Measurements from ENCODE around the gene TGFB2. TPM values are rescaled to one million over a fixed set of nuclear protein-coding genes. Genes with fewer than 3 reads are reported as not detected.
"Not testable (repeated sequence)": the region's sequence is repeated elsewhere in the genome, so short reads cannot be mapped to it uniquely, and the experiment has no call there.

Gene TGFB2
- 38.8 TPM for total RNA-seq (ENCODE audit: insufficient read depth, low replicate concordance)

DNA sequence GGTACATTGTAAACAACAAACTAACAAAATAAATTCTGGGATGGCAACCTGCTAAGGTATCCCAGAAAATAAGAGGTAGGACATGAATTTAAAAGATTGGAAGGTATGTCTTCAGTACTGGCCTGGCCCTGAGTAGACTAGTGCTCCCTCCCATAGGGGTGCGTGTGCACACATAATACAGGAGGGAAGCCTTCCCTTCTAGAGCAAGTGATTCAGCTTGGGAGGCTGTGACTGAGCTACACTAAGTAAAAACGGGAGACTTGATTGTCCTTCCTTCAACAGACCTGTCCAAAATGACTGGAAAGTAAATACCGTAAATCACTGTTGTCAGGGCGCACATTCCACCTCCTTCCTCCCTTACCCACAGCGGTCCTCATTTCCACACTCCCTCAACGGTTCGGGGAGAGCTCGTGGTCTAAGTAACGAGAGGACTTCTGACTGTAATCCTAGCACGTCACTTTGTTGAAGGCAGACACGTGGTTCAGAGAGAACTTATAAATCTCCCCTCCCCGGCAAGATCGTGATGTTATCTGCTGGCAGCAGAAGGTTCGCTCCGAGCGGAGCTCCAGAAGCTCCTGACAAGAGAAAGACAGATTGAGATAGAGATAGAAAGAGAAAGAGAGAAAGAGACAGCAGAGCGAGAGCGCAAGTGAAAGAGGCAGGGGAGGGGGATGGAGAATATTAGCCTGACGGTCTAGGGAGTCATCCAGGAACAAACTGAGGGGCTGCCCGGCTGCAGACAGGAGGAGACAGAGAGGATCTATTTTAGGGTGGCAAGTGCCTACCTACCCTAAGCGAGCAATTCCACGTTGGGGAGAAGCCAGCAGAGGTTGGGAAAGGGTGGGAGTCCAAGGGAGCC is at the start of gene TGFB2:
Gene TGFB2 (plus strand): TSS at position 523 of the 859 bp plus-strand sequence. CDS start 1,366 bp downstream, outside the sequence.
- DNase-seq (ENCODE audit: low spot score), result peak; percentile 86

DNA sequence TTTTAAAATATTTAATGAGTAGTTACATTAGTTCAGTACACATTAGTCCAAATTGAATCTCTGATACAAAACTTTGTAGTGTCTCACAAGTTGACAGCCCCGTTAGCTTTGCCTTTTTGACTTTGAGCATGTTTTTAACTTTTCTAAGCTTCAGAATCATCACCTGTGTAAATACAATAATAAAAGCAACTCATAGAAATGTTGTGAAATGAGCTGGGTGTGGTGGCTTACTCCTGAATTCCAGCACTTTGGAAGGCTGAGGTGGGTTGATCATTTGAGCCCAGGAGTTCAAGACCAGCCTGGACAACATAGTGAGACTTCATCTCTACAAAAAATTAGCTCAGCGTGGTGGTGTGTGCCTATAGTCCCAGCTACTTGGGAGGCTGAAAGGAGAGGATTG is 49.0 kb upstream of the TGFB2 start:
- DNase-seq (ENCODE audit: low spot score), result no peak

DNA sequence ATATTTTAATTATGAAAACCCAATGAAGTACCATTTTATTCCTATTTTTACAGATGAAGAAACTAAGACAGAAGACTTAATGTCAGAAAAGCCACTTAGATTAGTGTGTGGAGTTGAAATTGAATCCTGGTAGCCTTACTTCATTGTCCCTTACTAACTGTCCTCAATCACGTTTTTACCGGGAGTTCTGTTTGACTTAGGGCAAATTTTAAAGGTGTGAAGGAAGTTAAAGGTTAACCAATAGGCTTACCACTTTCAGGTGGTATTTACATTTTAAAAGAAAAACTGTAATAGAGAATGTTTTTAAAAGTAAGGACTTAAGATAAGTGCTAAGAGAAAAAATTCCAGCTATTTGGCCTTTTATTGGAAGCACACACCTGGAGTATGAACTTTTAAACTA is 47.7 kb upstream of the TGFB2 start:
- no peak for DNase-seq (ENCODE audit: low spot score)

DNA sequence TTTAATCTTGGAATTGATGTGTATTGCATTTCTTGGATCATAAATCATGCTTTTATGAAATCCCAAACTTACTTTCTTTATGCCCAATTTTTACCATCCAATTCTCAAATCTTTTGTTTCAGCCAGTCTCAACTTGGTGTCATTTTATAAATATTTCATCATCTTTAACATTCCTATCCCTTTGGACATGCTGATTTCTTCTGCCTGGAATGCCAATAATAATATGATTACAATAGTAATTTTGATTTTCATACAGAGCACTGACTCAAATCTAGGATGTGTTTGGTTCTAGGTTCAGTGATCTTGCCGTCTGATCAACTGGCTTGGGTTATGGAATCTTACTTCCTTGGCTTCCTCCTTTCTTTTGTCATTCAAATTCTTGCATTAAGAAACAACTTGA is 47.3 kb upstream of the TGFB2 start:
- no peak for DNase-seq (ENCODE audit: low spot score)

DNA sequence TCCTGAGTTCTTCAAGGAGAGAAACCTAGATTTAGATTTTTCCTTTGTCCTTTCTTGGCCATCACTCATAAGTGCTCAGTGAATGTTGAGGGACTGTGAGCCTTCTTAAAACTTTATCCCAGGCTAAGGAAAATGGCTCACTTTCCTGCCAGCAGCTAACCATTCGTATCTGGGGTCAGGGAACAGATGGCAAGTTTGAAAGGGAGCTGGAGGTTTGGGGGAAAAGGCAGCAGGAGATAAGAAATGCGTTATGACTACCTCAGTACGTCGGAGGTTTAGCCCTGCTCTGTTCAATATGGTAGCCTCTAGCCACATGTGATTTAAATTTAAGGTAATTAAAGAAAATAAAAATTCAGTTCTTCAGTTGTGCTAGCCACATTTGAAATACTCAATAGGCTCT is 46.7 kb upstream of the TGFB2 start:
- DNase-seq (ENCODE audit: low spot score), result no peak

DNA sequence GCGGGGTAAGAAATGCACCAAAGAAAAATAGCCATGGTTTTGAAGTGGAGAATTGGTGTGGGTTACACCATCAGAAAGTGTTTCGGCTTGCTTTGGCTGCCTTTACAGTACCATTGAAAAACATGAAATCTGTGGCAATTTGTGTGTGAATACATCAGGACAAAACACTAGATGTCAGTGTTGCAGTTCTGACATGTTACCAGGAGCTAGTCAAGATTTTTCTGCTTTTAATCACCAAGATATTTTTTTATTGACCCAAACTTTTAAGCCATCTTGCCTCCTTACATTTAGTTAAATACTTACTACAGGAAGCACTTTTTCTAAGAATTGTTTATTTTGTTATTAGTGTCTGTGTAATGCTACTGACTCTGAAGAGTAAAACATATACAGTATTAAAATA is 45.7 kb upstream of the TGFB2 start:
- peak; percentile 59 for DNase-seq (ENCODE audit: low spot score)

DNA sequence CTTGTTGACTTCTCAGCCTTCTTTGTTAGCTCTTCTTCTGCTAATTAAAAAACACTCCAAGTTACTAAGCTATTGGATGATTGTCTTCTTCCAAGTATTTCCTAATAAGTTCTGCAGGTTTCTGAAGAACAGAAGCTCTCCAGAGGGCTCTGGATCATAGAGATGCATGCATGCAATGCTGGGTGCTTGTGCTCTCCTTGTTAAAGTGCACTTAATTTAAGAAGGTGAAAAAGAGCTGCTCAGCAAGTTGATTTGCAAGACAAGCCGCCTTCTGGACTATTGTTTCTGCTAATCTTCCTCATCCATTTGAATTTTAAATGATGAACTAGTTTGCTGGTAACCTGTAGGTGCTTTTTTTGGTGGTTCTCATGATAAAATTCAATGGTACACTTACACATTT is 43.9 kb upstream of the TGFB2 start:
- no peak for DNase-seq (ENCODE audit: low spot score)

DNA sequence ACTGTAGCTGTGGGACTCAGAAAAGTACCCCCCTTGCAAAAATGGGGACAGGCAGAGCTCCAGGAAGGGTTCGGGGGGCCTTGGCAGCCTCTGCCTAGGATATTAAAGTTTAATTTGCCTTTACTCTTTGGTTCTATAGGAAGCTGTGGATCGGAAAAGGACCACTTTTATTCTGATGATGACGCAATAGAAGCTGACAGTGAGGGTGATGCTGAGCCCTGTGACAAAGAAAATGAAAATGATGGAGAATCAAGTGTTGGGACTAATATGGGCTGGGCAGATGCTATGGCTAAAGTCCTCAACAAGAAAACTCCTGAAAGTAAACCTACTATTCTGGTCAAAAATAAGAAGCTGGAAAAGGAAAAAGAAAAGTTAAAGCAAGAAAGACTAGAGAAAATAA is 43.0 kb upstream of the TGFB2 start:
- no peak for DNase-seq (ENCODE audit: low spot score)

DNA sequence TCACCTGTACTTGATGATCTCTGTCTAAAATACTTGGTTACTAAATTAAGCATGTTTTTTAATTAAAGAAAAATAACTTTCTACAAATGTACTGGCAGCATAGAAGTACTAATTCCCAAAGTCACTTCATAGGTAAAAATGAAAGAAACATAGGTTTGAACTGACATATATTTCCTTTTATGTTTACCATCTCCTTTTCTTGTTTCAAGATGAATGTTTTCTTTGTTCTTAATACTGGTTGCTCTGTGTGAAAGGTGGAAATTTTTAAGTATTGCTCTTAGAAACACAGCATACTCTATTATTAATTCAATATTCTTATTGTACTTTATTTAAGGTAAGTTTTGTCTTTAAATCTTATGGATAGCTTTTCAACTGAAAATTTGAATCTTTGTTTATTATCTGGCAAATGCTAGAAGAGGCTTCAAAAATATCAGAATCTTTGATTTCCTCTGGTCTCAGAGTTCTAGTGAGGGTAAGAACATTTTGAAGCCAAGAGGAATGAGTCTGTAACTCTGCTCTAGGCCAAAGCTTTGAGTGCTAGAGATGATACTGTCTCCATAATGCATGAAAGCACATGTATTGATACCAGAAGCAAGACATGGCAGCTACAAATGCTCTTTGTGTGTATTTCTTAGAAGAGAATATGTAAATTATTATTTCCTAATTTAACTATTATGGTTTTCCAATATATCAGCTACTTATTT is 41.8 kb upstream of the TGFB2 start:
- DNase-seq (ENCODE audit: low spot score), result no peak

DNA sequence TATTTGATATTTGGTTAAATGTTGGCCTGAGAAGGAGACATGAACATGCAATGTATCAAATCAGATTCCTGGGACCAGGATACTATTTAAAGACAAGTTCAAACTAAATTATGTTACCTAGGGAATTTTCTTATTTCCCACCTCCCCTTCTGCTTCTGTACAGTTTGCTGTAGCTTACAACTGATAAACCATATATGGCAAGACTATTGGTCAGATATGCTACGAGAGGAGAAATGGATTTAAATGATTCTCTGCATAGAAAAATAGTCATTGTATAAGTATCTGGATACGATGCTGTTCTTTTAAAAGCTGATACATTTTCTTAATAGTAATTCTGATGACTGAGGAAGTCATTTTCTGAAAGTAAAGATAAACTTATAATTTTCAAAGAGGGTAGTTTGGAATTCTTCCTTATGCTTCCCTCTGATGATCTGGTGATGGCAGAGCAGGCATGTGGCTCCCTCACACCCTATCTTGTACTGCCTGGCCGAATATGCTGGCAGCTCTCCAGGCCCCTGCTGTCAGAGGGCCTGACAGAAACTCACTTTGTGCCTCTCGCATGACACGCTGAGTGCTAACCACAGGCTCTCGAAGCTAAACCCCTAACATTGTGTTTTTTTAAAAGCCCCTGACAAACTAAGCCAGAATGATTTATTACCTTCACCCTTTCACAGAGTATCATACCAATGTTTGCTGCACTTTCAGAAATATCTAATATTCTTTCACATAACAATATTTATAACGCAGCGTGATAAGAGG is 40.7 kb upstream of the TGFB2 start:
- DNase-seq (ENCODE audit: low spot score), result peak; percentile 71

DNA sequence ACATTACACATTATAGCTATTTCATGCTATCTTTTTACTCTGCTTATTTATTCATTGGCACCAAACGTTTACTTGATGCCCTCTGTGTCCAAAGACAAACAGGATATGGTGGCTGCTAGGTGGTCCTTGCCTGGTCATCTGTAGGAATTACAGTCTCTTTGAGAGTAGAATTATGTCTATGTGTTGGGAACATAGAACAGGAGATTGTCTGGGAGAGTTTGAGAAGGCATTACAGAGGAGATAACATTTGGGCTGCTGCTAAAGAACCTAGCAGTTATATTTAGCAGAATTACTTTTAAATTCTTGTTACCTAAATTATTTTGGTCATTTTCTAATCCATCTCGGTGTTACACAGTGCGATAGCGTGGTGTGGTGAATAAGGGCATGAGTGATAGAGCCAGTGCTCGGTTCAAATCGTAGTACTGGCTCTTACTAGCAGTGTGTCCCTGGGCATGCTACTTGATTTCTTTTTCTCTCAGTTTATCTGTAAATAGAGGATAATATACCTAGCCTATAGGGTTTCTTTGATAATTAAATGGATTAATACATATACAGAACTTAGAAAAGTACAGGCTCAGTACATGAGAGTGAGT is 39.6 kb upstream of the TGFB2 start:
- DNase-seq (ENCODE audit: low spot score), result peak; percentile 62

DNA sequence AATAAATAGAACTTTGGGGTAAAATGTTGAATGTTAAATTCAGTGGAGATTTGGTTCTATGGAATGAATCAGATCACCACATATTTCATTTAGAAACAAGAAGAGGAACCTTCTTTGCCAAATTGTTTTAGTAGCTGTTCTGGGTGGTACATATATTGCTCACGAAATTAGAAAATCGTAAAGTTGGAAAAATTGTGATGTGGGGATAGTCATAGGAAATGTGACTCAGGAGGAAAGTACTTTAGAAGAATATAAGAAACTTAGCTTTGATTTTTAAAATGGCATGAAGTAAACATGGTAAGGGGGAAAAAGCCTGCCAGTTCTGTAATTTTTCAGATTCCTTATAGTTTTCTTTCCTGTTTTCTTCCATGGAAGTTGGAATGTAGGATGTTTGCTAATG is 32.6 kb upstream of the TGFB2 start:
- DNase-seq (ENCODE audit: low spot score), result no peak

DNA sequence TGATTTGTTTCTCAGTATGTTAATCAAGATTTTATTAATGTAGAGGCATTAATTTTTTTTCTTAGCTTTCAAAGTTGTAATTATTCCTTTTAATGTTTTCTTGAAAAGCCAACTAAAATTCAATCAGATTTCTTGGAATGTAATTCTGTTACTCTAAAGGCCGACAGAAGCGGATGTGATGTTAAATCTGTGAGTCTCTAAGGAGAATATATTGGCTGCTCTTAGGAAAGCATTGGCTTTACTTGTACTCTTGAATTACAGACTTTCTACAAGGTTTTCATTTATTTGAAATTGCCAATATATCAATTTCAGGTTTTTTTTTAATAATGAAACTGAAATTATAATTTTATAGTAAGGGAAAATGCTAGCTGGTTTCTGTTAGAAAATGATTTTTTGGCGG is 30.8 kb upstream of the TGFB2 start:
- DNase-seq (ENCODE audit: low spot score), result no peak

DNA sequence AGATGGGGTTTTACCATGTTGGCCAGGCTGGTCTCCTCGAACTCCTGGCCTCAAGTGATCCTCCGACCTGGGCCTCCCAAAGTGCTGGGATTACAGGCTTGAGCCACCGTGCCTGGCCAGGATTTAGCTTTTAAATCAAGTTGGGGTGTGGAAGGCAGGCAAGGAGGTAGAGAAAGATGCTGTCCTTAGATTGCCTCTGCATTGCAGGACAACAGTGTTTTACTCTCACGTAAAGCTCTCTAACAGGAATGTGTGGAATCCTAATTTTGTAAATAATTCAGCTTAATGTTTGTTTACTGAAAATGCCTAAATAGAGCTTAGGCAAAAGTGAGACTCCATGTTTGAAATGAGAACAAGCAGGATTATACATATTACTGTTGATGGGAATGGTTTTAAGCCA is 29.5 kb upstream of the TGFB2 start:
- no peak for DNase-seq (ENCODE audit: low spot score)

DNA sequence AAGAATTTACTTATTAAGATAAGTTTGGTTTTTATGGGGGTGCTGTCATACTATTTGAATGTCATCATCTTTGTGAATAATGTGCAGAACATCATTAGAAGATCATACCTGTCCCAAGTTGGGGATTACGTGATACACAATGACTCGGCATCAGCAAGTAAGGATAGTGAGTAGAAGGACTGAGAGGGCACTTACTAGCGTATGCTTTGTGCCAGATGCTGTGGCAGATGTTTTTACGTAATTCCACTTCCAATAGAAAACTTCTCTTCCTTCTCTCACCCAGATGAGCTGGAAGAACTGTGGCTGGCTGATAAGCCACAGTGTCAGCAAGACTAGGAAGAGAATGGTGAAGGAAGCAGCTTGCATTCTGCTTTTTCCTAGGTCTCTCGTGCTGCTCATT is 28.1 kb upstream of the TGFB2 start:
- DNase-seq (ENCODE audit: low spot score), result no peak

DNA sequence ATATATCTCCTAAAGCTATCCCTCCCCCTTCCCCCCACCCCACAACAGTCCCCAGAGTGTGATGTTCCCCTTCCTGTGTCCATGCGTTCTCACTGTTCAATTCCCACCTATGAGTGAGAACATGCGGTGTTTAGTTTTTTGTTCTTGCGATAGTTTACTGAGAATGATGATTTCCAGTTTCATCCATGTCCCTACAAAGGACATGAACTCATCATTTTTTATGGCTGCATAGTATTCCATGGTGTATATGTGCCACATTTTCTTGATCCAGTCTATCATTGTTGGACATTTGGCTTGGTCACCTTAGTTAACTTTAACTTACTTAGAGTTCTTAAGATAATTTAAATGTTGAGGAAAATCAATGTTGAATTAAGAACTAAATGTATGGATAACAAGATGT is 25.0 kb upstream of the TGFB2 start:
- not testable (repeated sequence) for DNase-seq (ENCODE audit: low spot score)

DNA sequence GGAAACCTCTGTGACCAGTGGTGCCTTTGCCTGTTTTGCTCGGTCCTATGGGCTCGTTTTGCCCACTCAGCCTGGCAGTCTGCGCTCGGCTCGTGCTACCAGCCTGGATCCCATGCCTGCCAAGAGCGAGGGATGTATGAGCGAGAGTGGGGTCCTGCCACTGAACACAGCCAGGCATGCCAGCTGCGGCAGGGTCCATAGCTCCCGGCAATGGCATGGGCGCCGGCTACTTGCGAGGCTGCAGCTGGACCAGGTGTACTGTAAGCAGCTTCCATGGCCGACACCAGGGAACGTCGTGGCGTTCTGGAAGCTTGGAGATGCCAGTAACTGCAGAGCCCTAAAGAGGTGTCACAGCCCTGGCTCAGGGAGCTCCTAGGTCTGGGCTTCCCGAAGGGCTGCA is 22.4 kb upstream of the TGFB2 start:
- no peak for DNase-seq (ENCODE audit: low spot score)

DNA sequence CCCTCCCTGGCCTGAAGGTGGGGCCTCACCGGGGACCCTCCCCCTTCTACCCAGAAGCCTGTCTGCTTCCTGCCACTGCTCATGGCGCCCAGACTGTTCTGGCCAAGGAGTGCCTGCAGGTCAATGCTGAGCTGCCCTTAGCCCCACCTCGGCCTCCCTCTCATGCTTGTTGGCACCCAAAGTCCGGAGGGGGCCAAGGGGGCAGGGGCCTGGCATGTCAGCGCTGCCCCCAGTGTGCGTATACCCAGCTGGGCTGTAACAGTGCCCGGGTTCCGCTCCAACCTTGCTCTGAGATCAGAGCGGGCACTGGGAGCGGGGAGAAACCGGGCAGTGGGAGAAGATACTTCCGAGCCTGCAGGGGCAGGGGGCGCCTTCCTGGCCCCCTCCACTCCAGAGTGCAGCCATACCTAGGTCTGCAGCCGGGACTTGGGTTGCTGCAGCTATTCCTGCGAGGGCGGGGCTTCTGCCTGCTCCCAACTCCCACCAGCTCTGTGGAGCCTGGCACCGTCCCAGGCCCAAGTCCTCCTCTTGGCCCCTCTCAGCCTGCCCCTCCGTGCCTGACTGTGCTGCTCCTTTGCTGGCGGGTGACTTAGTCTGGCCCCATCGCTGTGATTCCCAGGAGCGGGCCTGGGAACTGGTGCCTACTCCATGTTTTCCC is 21.4 kb upstream of the TGFB2 start:
- no peak for DNase-seq (ENCODE audit: low spot score)

DNA sequence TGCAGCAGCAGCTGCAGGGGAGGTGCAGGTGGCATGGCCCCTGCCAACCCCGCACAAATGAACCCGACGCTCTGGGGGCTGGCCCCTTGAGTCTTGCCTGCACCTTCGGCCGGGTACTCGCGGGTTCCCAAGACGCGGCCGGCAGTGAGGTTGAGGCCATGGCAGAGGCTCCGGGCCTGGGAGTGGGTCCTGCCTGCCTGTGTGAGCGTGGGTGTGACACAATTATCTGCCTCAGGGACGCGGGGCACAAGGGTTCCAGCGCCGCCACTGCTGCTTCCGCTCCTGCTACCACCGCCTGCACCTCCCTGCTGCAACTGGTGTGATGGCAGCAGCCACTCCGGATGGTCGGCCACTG is 20.9 kb upstream of the TGFB2 start:
- DNase-seq (ENCODE audit: low spot score), result no peak

DNA sequence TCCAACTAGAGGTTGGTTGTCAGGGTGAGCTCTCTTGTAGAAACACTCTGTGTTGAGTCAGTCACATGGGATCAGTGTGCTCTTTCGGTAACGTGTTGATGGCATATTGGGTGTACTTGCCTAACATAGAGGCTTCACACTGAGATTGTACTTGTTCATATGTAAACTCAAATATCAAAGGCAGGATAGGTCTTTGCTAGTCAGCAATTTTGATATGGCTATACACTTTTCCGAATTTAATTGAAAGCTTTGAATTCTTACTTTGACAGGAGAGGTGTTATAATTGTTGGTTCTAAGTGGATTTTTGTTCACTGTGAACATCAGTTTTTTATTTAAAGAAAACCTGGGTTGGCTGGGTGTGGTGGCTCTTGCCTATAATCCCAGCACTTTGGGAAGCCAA is 16.4 kb upstream of the TGFB2 start:
- no peak for DNase-seq (ENCODE audit: low spot score)

DNA sequence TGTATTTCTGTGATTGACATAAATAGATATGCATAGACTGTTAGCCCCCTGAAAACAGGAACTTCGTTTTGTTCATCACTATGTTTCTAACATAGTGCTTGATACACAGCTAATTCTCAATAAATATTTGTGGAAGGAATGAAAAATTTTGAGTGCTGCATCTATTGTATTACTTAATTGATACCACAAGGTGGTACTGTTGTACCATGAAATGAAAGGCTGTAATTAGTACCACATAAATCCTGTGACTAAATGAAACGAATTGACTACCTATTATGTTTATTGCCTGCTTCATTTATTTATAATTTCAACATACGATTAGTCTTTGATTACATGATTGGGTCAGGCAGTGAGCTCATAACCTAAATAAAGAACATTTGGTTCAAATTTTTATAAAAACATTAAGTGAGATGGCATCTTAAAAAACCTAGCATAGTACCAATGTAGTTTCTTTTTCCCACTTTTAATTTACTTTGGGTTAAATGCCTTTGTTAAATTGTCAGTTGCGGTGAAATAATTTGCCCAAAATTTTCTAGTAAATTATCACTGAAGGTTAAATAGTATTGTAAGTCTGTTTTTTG is 15.0 kb upstream of the TGFB2 start:
- DNase-seq (ENCODE audit: low spot score), result peak; percentile 29
